ENCODE data around the gene ZBTB1. TPM values are rescaled to one million over a fixed set of nuclear protein-coding genes. Genes with fewer than 3 reads are reported as not detected.

ZBTB1 gene
- total and polyA plus RNA-seq, 9 of the 15 experiments (the other 6 are each of a cell fraction or from before 2014, with no cell fraction given): 2.3 to 16.5 (median 9.0) TPM

GRCh38 chr14:64504310-64504896, at the start of gene ZBTB1 (continued):
- TF ChIP-seq ZBTB17 (CRISPR knock-in tag; IDR thresholded peaks at IDR 0.05) (peak; percentile 76; the same call in 1 of the 2 replicates), ELF1 (tag; IDR thresholded peaks at IDR 0.05) (peak; percentile 36; the same call in 1 of the 2 replicates), TFAP4 (CRISPR knock-in tag; IDR thresholded peaks at IDR 0.05; ENCODE audit: borderline replicate concordance) (peak; percentile 82), ZNF696 (CRISPR knock-in tag; conservative IDR thresholded peaks at IDR 0.05) (no peak), HLTF (IDR thresholded peaks at IDR 0.05) (no peak), ZNF280A (IDR thresholded peaks at IDR 0.05; ENCODE audit: low read depth, partially characterized antibody) (no peak), C11orf30 (IDR thresholded peaks at IDR 0.05; ENCODE audit: low read depth) (no peak), GABPA (tag; conservative IDR thresholded peaks at IDR 0.05; ENCODE audit: low read depth) (peak; percentile 54; the same call in 1 of the 2 replicates), TARDBP (IDR thresholded peaks at IDR 0.05) (0 out of 2 replicates have a peak, but pooled peaks have one; percentile 7), SPI1 (IDR thresholded peaks at IDR 0.05; ENCODE audit: borderline replicate concordance, low read depth, low read length) (0 out of 2 replicates have a peak, but pooled peaks have one; percentile 6), EP300 (IDR thresholded peaks at IDR 0.05; ENCODE audit: low read length) (no peak), FOXK2 (conservative IDR thresholded peaks at IDR 0.05 in 1 of 2, IDR thresholded peaks at IDR 0.05 in 1 of 2; ENCODE audit: low read depth in 2 of 2) (peak in 1 of 2 experiments; percentile 38; a peak in 1 of 4 replicates), PTBP1 (IDR thresholded peaks at IDR 0.05; ENCODE audit: low read depth, low read length) (no peak), IRF9 (tag; IDR thresholded peaks at IDR 0.05) (no peak), CBX8 (IDR thresholded peaks at IDR 0.05; ENCODE audit: borderline replicate concordance, extremely low read depth, low read depth, low read length, poor library complexity, severe bottlenecking) (no peak), ZBTB8A (IDR thresholded peaks at IDR 0.05; ENCODE audit: partially characterized antibody) (no peak), ZNF699 (CRISPR knock-in tag; IDR thresholded peaks at IDR 0.05; ENCODE audit: insufficient replicate concordance) (no peak), EP400 (IDR thresholded peaks at IDR 0.05) (0 out of 2 replicates have a peak, but pooled peaks have one; percentile 33), CHAMP1 (IDR thresholded peaks at IDR 0.05) (no peak), TAF1 (IDR thresholded peaks at IDR 0.05; ENCODE audit: control insufficient read depth, extremely low read depth, insufficient read depth, low read length, severe bottlenecking) (peak; percentile 65)
